ENCODE measurements around the gene EFNB1.
A peak's percentile ranks its signal among the peaks of the same experiment; 100 is the strongest.

EFNB1 gene

DNA sequence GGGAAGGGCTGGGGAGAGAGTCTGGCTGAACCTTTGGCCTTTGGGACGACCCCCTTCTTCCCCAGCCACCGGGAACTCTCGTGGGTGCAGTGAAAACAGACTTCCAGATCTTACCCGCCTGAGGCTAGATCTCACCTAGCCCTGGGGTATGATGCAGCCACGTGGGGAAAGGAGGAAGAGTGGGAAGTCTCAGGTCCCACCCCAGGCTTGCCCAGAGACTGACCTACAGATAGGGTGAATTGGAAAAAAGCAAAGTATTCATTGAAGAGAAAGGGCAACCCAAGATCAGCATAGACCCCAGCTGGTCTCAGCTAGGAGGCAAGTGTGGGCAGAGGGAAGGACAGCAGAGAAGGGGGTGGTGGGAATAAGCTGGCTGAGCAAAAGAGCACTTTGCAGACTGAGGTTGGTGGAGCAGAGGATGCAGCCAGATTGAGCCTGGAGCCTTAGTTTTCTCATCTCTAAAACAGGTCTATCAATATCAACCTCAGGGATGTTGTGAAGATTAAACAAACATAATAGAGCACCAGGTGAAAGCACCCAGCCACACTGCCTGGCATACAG lies 4.2 kb upstream of the EFNB1 start:
- TF ChIP-seq, protein P1, sequence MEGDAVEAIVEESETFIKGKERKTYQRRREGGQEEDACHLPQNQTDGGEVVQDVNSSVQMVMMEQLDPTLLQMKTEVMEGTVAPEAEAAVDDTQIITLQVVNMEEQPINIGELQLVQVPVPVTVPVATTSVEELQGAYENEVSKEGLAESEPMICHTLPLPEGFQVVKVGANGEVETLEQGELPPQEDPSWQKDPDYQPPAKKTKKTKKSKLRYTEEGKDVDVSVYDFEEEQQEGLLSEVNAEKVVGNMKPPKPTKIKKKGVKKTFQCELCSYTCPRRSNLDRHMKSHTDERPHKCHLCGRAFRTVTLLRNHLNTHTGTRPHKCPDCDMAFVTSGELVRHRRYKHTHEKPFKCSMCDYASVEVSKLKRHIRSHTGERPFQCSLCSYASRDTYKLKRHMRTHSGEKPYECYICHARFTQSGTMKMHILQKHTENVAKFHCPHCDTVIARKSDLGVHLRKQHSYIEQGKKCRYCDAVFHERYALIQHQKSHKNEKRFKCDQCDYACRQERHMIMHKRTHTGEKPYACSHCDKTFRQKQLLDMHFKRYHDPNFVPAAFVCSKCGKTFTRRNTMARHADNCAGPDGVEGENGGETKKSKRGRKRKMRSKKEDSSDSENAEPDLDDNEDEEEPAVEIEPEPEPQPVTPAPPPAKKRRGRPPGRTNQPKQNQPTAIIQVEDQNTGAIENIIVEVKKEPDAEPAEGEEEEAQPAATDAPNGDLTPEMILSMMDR (IDR thresholded peaks at IDR 0.05): no peak
- DNase-seq: no peak
- Histone ChIP-seq H3K36me3 (no peaks in the 10 kb centered on the region), H3K9me3 (no peaks in the 10 kb centered on the region), H3K27ac (no peak overlapping the region), H3K27me3 (no peaks in the 10 kb centered on the region), H3K4me1 (peaks cover 0 to 6% (median 0%) of the 10 kb centered on the region in 4 donors), H3K4me3 (no peak overlapping the region)
- intact Hi-C loops (cut with DNase I; ENCODE audit: low total_unique reads): loop anchor here (5.0 kb wide), 2 partner anchors 398 to 463 kb away; no protein-coding TSS in a partner anchor

DNA sequence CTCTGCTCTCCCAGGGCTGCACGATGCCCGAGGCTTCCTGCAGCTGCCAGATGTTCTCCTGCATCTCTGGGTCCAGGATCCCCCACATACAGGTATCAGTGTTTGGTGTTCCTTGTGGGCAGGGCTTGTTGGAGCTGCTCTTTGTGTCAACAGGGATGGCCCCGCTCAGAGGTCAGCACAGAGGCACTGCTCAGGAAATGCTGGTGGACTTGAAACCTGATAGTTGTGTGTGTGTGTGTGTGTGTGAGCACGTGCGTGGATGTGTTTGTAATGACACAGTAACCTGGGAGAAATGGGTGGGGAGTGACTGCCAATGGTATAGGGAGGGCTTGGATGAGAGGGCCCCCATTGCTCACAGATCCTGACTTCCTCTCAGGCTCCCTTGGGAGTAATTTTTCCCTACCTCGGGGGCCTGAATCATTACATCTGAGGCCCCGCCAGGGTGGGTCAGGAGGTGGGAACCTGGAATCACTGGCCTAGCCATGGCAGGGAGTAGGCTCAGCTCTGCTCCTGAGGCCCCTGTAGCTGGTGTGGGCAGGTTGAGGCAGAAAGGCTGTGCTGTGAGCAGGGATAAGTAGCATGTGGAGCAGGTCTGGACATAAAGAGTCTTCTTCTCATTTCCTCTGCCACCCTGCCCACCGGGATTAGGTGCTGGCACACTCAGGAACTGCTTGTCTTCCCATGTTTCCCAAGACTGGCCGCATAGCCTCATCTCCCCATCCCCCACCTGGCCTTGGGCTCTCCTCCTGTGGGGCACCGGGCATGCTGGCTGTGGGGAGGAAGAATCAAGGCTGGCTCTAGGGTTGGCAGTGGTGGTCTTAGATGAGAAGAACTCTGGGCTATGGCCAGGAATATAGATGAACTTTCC lies 2.5 kb upstream of the EFNB1 start:
- no peaks in the 10 kb centered on the region for H3K9me3 ChIP-seq
- intact Hi-C loops (cut with DNase I; ENCODE audit: low total_unique reads): loop anchor here (5.0 kb wide), 2 partner anchors 396 to 461 kb away; no protein-coding TSS in a partner anchor
- no peaks in the 10 kb centered on the region for H3K27me3 ChIP-seq
- no peak overlapping the region for H3K4me3 ChIP-seq
- no peak for DNase-seq
- no peak overlapping the region for H3K27ac ChIP-seq
- no peaks in the 10 kb centered on the region for H3K36me3 ChIP-seq
- TF ChIP-seq, protein P1 (IDR thresholded peaks at IDR 0.05): no peak
- peaks cover 0 to 18% (median 3%) of the 10 kb centered on the region in 4 donors for H3K4me1 ChIP-seq

DNA sequence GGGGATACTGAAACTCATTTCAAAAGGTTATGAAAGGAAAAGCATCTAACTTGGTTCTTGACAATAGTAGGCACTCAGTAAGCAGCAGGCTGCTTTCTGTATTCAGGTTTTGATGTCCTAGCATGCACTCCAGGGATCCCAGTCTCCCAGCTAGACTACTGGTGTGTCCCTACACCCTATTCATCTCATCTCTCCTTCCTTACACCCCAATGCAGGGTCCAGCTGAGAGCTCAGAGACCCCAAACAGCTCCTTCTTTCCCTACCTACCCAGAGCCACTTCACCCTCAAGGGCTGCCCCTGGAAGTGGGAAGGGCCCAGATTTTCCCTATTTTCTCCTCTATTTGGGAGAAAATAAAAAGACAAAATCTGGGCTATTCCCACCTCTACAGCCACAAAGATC lies 1.6 kb upstream of the EFNB1 start:
- intact Hi-C loops (cut with DNase I; ENCODE audit: low total_unique reads): loop anchor here (5.0 kb wide), 2 partner anchors 395 to 460 kb away; no protein-coding TSS in a partner anchor
- Histone ChIP-seq H3K4me1 (peaks cover 0 to 25% (median 3%) of the 10 kb centered on the region in 4 donors), H3K36me3 (no peaks in the 10 kb centered on the region), H3K27me3 (no peaks in the 10 kb centered on the region), H3K27ac (no peak overlapping the region), H3K4me3 (no peak overlapping the region), H3K9me3 (no peaks in the 10 kb centered on the region)
- no peak for DNase-seq
- TF ChIP-seq, protein P1 (IDR thresholded peaks at IDR 0.05): no peak

DNA sequence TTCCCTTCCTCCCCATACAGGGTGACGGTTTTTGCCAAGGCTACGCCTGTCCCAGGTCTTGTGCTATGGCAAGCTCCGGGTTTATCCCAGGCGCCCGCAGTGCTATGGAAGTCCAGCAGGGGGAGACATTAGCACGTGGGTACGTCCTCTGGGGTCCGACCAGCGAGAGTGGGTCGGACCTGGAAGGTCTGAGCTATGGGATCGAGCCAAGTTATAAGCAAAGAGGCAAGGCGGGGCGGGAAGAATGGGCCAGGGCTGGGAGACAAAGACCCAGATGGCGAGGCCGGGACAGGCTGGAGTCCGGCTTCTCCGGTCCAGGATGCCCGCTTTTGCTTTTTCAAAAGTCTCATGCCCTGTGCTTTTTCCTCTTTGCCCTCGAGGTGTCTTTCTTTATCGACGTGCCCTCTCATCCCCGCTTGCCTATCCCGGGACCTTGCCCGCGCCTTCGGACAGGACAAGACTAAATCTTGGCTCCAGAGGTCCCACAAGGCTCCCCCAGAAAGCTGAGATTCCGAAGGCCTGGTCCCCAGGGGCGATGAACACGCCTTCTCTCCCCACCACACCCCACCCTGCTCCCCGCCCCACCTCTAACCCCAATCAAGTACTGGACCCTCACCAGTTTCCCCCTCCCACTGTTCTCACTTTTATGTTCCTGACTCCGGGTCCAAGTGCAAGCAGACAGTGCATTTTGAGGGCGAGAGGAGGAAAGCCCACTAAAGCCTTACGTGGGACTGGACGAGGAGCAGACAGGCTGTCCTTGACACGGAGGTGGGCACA lies 785 bp upstream of the EFNB1 start:
- Histone ChIP-seq H3K36me3 (no peaks in the 10 kb centered on the region), H3K4me1 (peaks cover 0 to 29% (median 6%) of the 10 kb centered on the region in 4 donors), H3K4me3 (peak overlapping the region; percentile 74 to 83), H3K27ac (peak overlapping the region; percentile 70 to 82), H3K9me3 (no peaks in the 10 kb centered on the region), H3K27me3 (no peaks in the 10 kb centered on the region)
- intact Hi-C loops (cut with DNase I; ENCODE audit: low total_unique reads): loop anchor here (2.0 to 5.0 kb wide), 3 partner anchors 337 to 459 kb away; partner anchors contain the start of gene PJA1
- peak; percentile 80 to 88 for DNase-seq
- TF ChIP-seq, protein P1 (IDR thresholded peaks at IDR 0.05): peak; percentile 81 to 86

Data from tibial artery (tissue), 4 donors.